GM23338 (cell line): ENCODE measurements around the gene BRINP2. TPM values are rescaled to one million over a fixed set of nuclear protein-coding genes. Genes with fewer than 3 reads are reported as not detected.

Source experiments
- ATAC-seq: fragments of 200-7000 bp; cut with Tn5 transposase; 3 replicates; pipeline ENCODE4 v1.9.1; 2020
- DNase-seq: peaks from one replicate; pipeline ENCODE4 v3.0.0-alpha.2; 2015; ENCODE audit warnings: low spot score
- H2AFZ ChIP-seq: fragments of 200-600 bp; sonication (generic); 2 replicates; pipeline ENCODE4 v1.8.0; 2016; ENCODE audit warnings: antibody characterized with exemption, mild to moderate bottlenecking, moderate library complexity
- H3F3A ChIP-seq: fragments of 200-600 bp; sonication (generic); replicated peaks from 2 replicates; pipeline ENCODE4 v1.8.0; 2017; ENCODE audit warnings: antibody characterized with exemption, mixed run types, low read depth
- H3K27ac ChIP-seq: fragments of 200-600 bp; sonication (generic); 2 replicates; pipeline ENCODE4 v1.6.1; 2016; ENCODE audit warnings: low read depth
- H3K27me3 ChIP-seq: fragments of 200-600 bp; sonication (generic); 2 replicates; pipeline ENCODE4 v1.8.0; 2016; ENCODE audit warnings: mild to moderate bottlenecking, mixed run types, moderate library complexity; ENCODE audit not compliant: insufficient read depth
- H3K36me3 ChIP-seq: fragments of 200-600 bp; sonication (generic); 2 replicates; pipeline ENCODE4 v1.8.0; 2016; ENCODE audit warnings: mild to moderate bottlenecking; ENCODE audit not compliant: insufficient read depth
- H3K4me1 ChIP-seq: fragments of 200-600 bp; sonication (generic); 2 replicates; pipeline ENCODE4 v1.8.0; 2016; ENCODE audit warnings: mild to moderate bottlenecking, moderate library complexity; ENCODE audit not compliant: insufficient read depth
- H3K4me2 ChIP-seq: fragments of 200-600 bp; sonication (generic); 2 replicates; pipeline ENCODE4 v1.7.1; 2017; ENCODE audit warnings: mixed run types
- H3K4me3 ChIP-seq: fragments of 200-600 bp; sonication (generic); 2 replicates; pipeline ENCODE4 v1.6.1; 2016; ENCODE audit warnings: mixed run types
- H3K79me2 ChIP-seq: fragments of 200-600 bp; sonication (generic); replicated peaks from 2 replicates; pipeline ENCODE4 v1.8.0; 2017; ENCODE audit warnings: mild to moderate bottlenecking; ENCODE audit not compliant: insufficient read depth
- H3K9me2 ChIP-seq: fragments of 200-600 bp; sonication (generic); 2 replicates; pipeline ENCODE4 v1.8.0; 2017; ENCODE audit not compliant: insufficient read depth
- H4K20me1 ChIP-seq: fragments of 200-600 bp; sonication (generic); replicated peaks from 2 replicates; pipeline ENCODE4 v1.8.0; 2017; ENCODE audit warnings: mild to moderate bottlenecking; ENCODE audit not compliant: insufficient read depth
- H3K27ac Mint-ChIP-seq: 2 replicates; pipeline ENCODE4 v1.8.0; 2020; ENCODE audit warnings: inconsistent platforms, mild to moderate bottlenecking, moderate library complexity, mixed read lengths
- H3K27me3 Mint-ChIP-seq: 3 replicates; pipeline ENCODE4 v1.8.0; 2022; ENCODE audit warnings: low read depth, mild to moderate bottlenecking, moderate library complexity, mixed read lengths, inconsistent platforms; ENCODE audit not compliant: insufficient read depth, poor library complexity
- H3K36me3 Mint-ChIP-seq: 3 replicates; pipeline ENCODE4 v1.8.0; 2021; ENCODE audit warnings: low read depth, mild to moderate bottlenecking, inconsistent platforms, moderate library complexity, mixed read lengths
- H3K4me1 Mint-ChIP-seq: 3 replicates; pipeline ENCODE4 v1.8.0; 2020; ENCODE audit warnings: mild to moderate bottlenecking, inconsistent platforms, mixed read lengths
- H3K4me3 Mint-ChIP-seq: 3 replicates; pipeline ENCODE4 v1.8.0; 2021; ENCODE audit warnings: moderate library complexity, mild to moderate bottlenecking, inconsistent platforms, mixed read lengths
- H3K9me3 Mint-ChIP-seq: 3 replicates; pipeline ENCODE4 v1.8.0; 2020; ENCODE audit warnings: moderate library complexity, mild to moderate bottlenecking, inconsistent platforms, mixed read lengths
- EZH2 ChIP-seq: fragments of 200-600 bp; sonication (generic); IDR thresholded peaks from one replicate; pipeline ENCODE4 v1.8.0; 2017; ENCODE audit warnings: antibody characterized with exemption, mild to moderate bottlenecking, low read depth; ENCODE audit not compliant: unreplicated experiment
- EZH2phosphoT487 ChIP-seq: fragments of 200-600 bp; sonication (generic); IDR thresholded peaks from one replicate; pipeline ENCODE4 v1.8.1; 2018; ENCODE audit warnings: antibody characterized with exemption; ENCODE audit not compliant: unreplicated experiment
- JUNB ChIP-seq: IDR thresholded peaks from one replicate; pipeline ENCODE4 v1.6.1; 2016; ENCODE audit warnings: antibody characterized with exemption; ENCODE audit not compliant: unreplicated experiment
- POLR2AphosphoS5 ChIP-seq: IDR thresholded peaks from 2 replicates; pipeline ENCODE4 v1.6.1; 2016; ENCODE audit warnings: antibody characterized with exemption, low read depth
- REST ChIP-seq: IDR thresholded peaks from one replicate; pipeline ENCODE4 v1.6.1; 2018; ENCODE audit warnings: antibody characterized with exemption; ENCODE audit not compliant: unreplicated experiment
- STAT1 ChIP-seq: IDR thresholded peaks from one replicate; pipeline ENCODE4 v1.6.1; 2016; ENCODE audit warnings: antibody characterized with exemption; ENCODE audit not compliant: unreplicated experiment
- ZNF114 ChIP-seq: fragments of 250-450 bp; sonication (Bioruptor Pico); IDR thresholded peaks from 2 replicates; pipeline ENCODE4 v1.5.0; 2020; ENCODE audit warnings: mild to moderate bottlenecking, moderate library complexity
- ZNF331 ChIP-seq: fragments of 250-450 bp; sonication (Bioruptor Pico); IDR thresholded peaks from 2 replicates; pipeline ENCODE4 v1.5.0; 2020; ENCODE audit warnings: low read depth, mild to moderate bottlenecking, moderate library complexity
- ZNF462 ChIP-seq: fragments of 250-450 bp; sonication (Bioruptor Pico); IDR thresholded peaks from 2 replicates; pipeline ENCODE4 v1.5.0; 2020; ENCODE audit warnings: mild to moderate bottlenecking, moderate library complexity
- polyA plus RNA-seq: library from polyadenylated mRNA; unstranded; fragments of >200 nt; fragmentation: Nextera tagmentation; extraction: Ambion mirVana; gene quantifications from 2 replicates; pipeline ENCODE4 v1.2.1, GENCODE V29; 2016
- total RNA-seq: library from RNA; depleted of rRNA; stranded (reverse); fragments of >200 nt; shearing (Covaris generic); gene quantifications from 2 replicates; pipeline ENCODE4 v1.2.3, GENCODE V29; 2014

The BRINP2 gene
- total and polyA plus RNA-seq, 2 experiments from 2014 or later: 0.10 to 0.52 TPM

- Mint-ChIP-seq H3K27me3 (no peaks in the 10 kb centered on the region), H3K36me3 (no peaks in the 10 kb centered on the region), H3K4me1 (no peaks in the 10 kb centered on the region), H3K4me3 (no peak overlapping the region), H3K27ac (no peak overlapping the region), H3K9me3 (no peaks in the 10 kb centered on the region)
- no peak for TF ChIP-seq POLR2AphosphoS5
- no peak for TF ChIP-seq STAT1
- no peak for TF ChIP-seq REST
- TF ChIP-seq ZNF331 (CRISPR knock-in tag): no peak
- no peaks in the 10 kb centered on the region for H4K20me1 ChIP-seq
- H3K79me2 ChIP-seq: no peaks in the 10 kb centered on the region
- H3K36me3 ChIP-seq: no peaks in the 10 kb centered on the region
- H2AFZ ChIP-seq: no peak overlapping the region
- H3K27me3 ChIP-seq: no peaks in the 10 kb centered on the region
- no peak overlapping the region for H3K4me3 ChIP-seq
- H3K4me2 ChIP-seq: no peak overlapping the region
- no peaks in the 10 kb centered on the region for H3K4me1 ChIP-seq
- H3K9me2 ChIP-seq: no peaks in the 10 kb centered on the region; the same call in 1 of the 2 replicates
- ATAC-seq (no peak), DNase-seq (no peak)
- no peak overlapping the region for H3K27ac ChIP-seq
- no peaks in the 10 kb centered on the region for H3F3A ChIP-seq
Measured at GRCh38 chr1:177198243-177198642, 27.5 kb downstream of the BRINP2 start.

- Mint-ChIP-seq H3K27ac (no peak overlapping the region), H3K36me3 (no peaks in the 10 kb centered on the region), H3K27me3 (no peaks in the 10 kb centered on the region), H3K4me1 (no peaks in the 10 kb centered on the region), H3K4me3 (no peak overlapping the region), H3K9me3 (no peaks in the 10 kb centered on the region)
- H3F3A ChIP-seq: no peaks in the 10 kb centered on the region
- H3K79me2 ChIP-seq: no peaks in the 10 kb centered on the region
- no peaks in the 10 kb centered on the region for H3K4me1 ChIP-seq
- H3K4me3 ChIP-seq: no peak overlapping the region
- no peaks in the 10 kb centered on the region for H3K27me3 ChIP-seq
- H3K9me2 ChIP-seq: no peaks in the 10 kb centered on the region; the same call in 1 of the 2 replicates
- ATAC-seq (no peak; the same call in 2 of the 3 replicates), DNase-seq (no peak)
- H3K4me2 ChIP-seq: no peak overlapping the region
- H2AFZ ChIP-seq: no peak overlapping the region
- no peak overlapping the region for H3K27ac ChIP-seq
- H3K36me3 ChIP-seq: no peaks in the 10 kb centered on the region
- no peaks in the 10 kb centered on the region for H4K20me1 ChIP-seq
- TF ChIP-seq REST (no peak), STAT1 (no peak), EZH2phosphoT487 (no peak), JUNB (no peak), ZNF462 (no peak), EZH2 (no peak), ZNF331 (CRISPR knock-in tag) (no peak), ZNF114 (no peak)
Measured at GRCh38 chr1:177200290-177200689, 29.5 kb downstream of the BRINP2 start.
